DOHH2 (cell line): ENCODE data around the gene CTDP1.

ENCODE experiments used
- H3F3A ChIP-seq: fragments of 200-600 bp; sonication (generic), shearing (Covaris generic); 2 replicates; pipeline ENCODE4 v1.6.0; 2016; ENCODE audit warnings: antibody characterized with exemption, mild to moderate bottlenecking; ENCODE audit not compliant: control insufficient read depth, insufficient read depth
- H3K27ac ChIP-seq: fragments of 200-600 bp; sonication (generic); 2 replicates; pipeline ENCODE4 v1.5.1; 2014; ENCODE audit warnings: low read depth, mild to moderate bottlenecking, low read length, moderate library complexity
- H3K27me3 ChIP-seq: fragments of 200-600 bp; sonication (generic); 2 replicates; pipeline ENCODE4 v1.6.1; 2014; ENCODE audit warnings: mild to moderate bottlenecking, low read length, mixed read lengths; ENCODE audit not compliant: control insufficient read depth
- H3K36me3 ChIP-seq: fragments of 200-600 bp; sonication (generic); 2 replicates; pipeline ENCODE4 v1.6.1; 2014; ENCODE audit warnings: mild to moderate bottlenecking, low read length, moderate library complexity, mixed read lengths; ENCODE audit not compliant: control insufficient read depth
- H3K4me1 ChIP-seq: fragments of 200-600 bp; sonication (generic); 2 replicates; pipeline ENCODE4 v1.6.1; 2014; ENCODE audit warnings: mild to moderate bottlenecking, low read length, mixed read lengths; ENCODE audit not compliant: control insufficient read depth
- H3K4me2 ChIP-seq: fragments of 200-600 bp; sonication (generic); 2 replicates; pipeline ENCODE4 v1.6.0; 2014; ENCODE audit warnings: mild to moderate bottlenecking, low read length, moderate library complexity
- H3K4me3 ChIP-seq: fragments of 200-600 bp; sonication (generic); 2 replicates; pipeline ENCODE4 v1.5.1; 2014; ENCODE audit warnings: mild to moderate bottlenecking, low read length, mixed read lengths
- H3K79me2 ChIP-seq: fragments of 200-600 bp; sonication (generic); 2 replicates; pipeline ENCODE4 v1.6.1; 2014; ENCODE audit warnings: mild to moderate bottlenecking, low read length, mixed read lengths; ENCODE audit not compliant: control insufficient read depth
- H3K9me2 ChIP-seq: fragments of 200-600 bp; sonication (generic); replicated peaks from 2 replicates; pipeline ENCODE4 v1.6.1; 2014; ENCODE audit warnings: mild to moderate bottlenecking, low read length, mixed read lengths; ENCODE audit not compliant: control insufficient read depth
- H3K9me3 ChIP-seq: fragments of 200-600 bp; sonication (generic); 2 replicates; pipeline ENCODE4 v1.6.1; 2014; ENCODE audit warnings: antibody characterized with exemption, low read length, mixed read lengths; ENCODE audit not compliant: control insufficient read depth, insufficient read depth
- H4K20me1 ChIP-seq: fragments of 200-600 bp; sonication (generic); 2 replicates; pipeline ENCODE4 v1.6.0; 2014; ENCODE audit warnings: low read depth, mild to moderate bottlenecking, antibody characterized with exemption, low read length, moderate library complexity; ENCODE audit not compliant: control insufficient read depth, insufficient read depth
- EZH2phosphoT487 ChIP-seq: fragments of 200-600 bp; sonication (generic); IDR thresholded peaks from 2 replicates; pipeline ENCODE4 v1.6.1; 2017; ENCODE audit warnings: borderline replicate concordance, mild to moderate bottlenecking, antibody characterized with exemption, low read length, moderate library complexity, mixed read lengths
- TF ChIP-seq, protein P1 (sequence below): fragments of 200-600 bp; sonication (generic); IDR thresholded peaks from one replicate; pipeline ENCODE4 v1.5.1; 2014; ENCODE audit warnings: antibody characterized with exemption, mild to moderate bottlenecking, low read depth, low read length; ENCODE audit not compliant: poor library complexity, severe bottlenecking

The CTDP1 gene

DNA sequence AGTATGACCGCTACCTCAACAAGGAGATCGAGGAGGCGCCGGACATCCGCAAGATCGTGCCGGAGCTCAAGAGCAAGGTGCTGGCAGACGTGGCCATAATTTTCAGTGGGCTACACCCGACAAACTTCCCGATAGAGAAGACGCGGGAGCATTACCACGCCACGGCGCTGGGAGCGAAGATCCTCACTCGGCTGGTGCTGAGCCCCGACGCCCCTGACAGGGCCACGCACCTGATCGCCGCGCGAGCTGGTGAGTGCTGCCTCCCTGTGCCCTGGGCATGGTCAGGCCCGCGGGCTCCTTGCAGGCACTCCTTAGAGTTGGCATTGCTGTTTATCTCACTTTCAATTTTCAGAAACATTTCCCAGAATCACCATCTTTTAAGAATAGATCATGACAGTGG is 35.7 kb downstream of the CTDP1 start:
- H3K79me2 ChIP-seq: no peaks in the 10 kb centered on the region
- no peaks in the 10 kb centered on the region for H3K9me2 ChIP-seq
- H3K27ac ChIP-seq: no peak overlapping the region
- no peaks in the 10 kb centered on the region for H3F3A ChIP-seq
- H3K36me3 ChIP-seq: peaks cover 50% of the 10 kb centered on the region
- no peaks in the 10 kb centered on the region for H3K4me1 ChIP-seq
- H3K4me2 ChIP-seq: no peak overlapping the region
- no peak for TF ChIP-seq EZH2phosphoT487
- TF ChIP-seq, protein P1, sequence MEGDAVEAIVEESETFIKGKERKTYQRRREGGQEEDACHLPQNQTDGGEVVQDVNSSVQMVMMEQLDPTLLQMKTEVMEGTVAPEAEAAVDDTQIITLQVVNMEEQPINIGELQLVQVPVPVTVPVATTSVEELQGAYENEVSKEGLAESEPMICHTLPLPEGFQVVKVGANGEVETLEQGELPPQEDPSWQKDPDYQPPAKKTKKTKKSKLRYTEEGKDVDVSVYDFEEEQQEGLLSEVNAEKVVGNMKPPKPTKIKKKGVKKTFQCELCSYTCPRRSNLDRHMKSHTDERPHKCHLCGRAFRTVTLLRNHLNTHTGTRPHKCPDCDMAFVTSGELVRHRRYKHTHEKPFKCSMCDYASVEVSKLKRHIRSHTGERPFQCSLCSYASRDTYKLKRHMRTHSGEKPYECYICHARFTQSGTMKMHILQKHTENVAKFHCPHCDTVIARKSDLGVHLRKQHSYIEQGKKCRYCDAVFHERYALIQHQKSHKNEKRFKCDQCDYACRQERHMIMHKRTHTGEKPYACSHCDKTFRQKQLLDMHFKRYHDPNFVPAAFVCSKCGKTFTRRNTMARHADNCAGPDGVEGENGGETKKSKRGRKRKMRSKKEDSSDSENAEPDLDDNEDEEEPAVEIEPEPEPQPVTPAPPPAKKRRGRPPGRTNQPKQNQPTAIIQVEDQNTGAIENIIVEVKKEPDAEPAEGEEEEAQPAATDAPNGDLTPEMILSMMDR: no peak
- H3K4me3 ChIP-seq: no peak overlapping the region
- H4K20me1 ChIP-seq: no peaks in the 10 kb centered on the region
- no peaks in the 10 kb centered on the region for H3K27me3 ChIP-seq
- no peaks in the 10 kb centered on the region for H3K9me3 ChIP-seq

GRCh38 chr18:79717059-79717458 is 37.5 kb downstream of the CTDP1 start:
- Histone ChIP-seq H3K27me3 (no peaks in the 10 kb centered on the region), H3K4me3 (no peak overlapping the region), H3K9me3 (no peaks in the 10 kb centered on the region), H3K4me1 (no peaks in the 10 kb centered on the region), H4K20me1 (no peaks in the 10 kb centered on the region), H3K36me3 (peaks cover 58% of the 10 kb centered on the region), H3F3A (no peaks in the 10 kb centered on the region), H3K79me2 (no peaks in the 10 kb centered on the region), H3K4me2 (no peak overlapping the region), H3K9me2 (no peaks in the 10 kb centered on the region), H3K27ac (no peak overlapping the region)
- TF ChIP-seq, protein P1: no peak
- no peak for TF ChIP-seq EZH2phosphoT487

DNA sequence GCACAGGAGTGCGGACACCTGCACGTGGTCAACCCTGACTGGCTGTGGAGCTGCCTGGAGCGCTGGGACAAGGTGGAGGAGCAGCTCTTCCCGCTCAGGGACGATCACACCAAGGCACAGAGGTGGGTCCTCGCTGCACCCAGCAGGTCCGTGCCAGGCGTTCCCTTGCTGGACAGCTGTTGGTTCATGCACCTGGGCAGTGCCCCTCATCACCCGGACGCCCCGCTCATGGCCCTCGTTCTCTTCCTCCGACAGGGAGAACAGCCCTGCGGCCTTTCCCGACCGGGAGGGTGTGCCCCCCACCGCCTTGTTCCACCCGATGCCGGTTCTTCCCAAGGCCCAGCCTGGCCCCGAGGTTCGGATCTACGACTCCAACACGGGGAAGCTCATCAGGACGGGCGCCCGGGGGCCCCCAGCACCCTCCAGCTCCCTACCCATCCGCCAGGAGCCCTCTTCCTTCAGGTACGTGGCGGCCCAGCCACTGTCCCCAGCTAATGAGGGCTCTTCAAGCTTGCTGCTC is 38.0 kb downstream of the CTDP1 start:
- H3K9me3 ChIP-seq: no peaks in the 10 kb centered on the region
- no peaks in the 10 kb centered on the region for H3K79me2 ChIP-seq
- H3K4me3 ChIP-seq: no peak overlapping the region
- no peaks in the 10 kb centered on the region for H3K9me2 ChIP-seq
- no peak overlapping the region for H3K27ac ChIP-seq
- H4K20me1 ChIP-seq: no peaks in the 10 kb centered on the region
- H3K36me3 ChIP-seq: peaks cover 58% of the 10 kb centered on the region
- no peak overlapping the region for H3K4me2 ChIP-seq
- no peaks in the 10 kb centered on the region for H3F3A ChIP-seq
- H3K4me1 ChIP-seq: no peaks in the 10 kb centered on the region
- TF ChIP-seq, protein P1: no peak
- TF ChIP-seq EZH2phosphoT487: no peak
- H3K27me3 ChIP-seq: no peaks in the 10 kb centered on the region
